Inferior parietal cortex (tissue), 1 donor: ENCODE results near the gene CFAP97D2.
"Not testable (repeated sequence)": the region's sequence is repeated elsewhere in the genome, so short reads cannot be mapped to it uniquely, and the experiment has no call there.

Experiments used
- DNase-seq: peaks from one replicate; pipeline ENCODE4 v3.0.0-alpha.2; 2016; ENCODE audit errors: extremely low spot score

The CFAP97D2 gene

DNA sequence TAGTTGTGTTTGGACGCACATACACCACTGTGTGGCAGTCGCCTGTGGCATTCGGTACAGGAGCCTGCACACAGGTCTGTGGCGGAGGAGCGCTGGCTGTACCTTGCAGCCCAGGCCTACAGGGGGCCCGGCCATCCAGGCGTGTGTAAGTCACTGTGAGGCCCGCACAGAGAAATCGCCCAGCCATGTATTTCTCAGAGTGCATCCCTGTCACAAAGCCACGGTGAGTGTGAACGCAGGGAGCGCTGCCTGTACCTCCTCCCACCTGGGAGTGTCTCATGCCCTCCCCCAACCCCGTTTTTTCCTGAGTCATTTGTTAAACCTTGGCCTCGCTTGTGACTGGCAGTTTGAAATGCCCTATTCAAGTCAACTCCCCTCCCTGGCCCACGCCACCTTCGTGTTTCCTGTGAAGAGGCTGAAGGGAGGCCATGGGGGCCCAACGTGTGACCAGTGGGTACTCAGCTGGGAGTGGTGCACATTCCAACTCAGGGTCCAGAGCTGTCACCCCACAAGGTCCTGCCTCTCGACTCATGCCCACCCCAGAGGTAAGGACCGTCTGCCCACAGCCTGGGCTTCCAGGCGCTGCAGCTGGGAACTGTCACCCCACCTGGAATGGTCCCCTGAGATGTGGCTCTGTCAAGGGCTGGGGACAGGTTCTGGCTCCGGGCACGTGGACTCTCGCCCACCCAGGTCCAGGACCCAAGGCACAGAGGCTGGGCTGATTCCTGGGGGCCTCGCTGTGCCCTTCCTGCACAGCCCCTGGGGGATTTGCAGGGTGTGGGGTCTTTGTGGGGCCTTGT is 35.1 kb upstream of the CFAP97D2 start:
- no peak for DNase-seq

GRCh38 chr13:114144606-114145244 is 34.3 kb upstream of the CFAP97D2 start:
- no peak for DNase-seq

GRCh38 chr13:114145256-114145655 is 33.8 kb upstream of the CFAP97D2 start:
- DNase-seq = no peak

DNA sequence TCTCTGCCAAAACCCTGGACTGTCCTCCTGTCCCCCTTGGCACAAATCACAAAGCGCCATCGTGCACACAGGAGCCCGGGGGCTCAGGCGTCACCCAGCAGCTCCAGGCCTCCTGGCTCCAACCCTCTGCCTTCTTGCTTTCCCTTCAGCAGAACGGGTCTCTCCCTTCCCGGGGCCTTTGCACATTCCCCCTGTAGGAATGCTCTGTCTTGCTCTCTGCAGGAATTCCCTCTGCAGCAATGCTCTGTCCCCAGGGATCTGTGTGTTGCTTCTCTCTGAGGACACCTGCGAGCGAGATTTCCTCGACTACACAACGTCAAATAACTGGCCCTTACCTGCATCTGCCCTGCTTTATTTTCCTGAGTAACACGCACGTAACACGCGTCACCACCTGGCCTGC is 33.3 kb upstream of the CFAP97D2 start:
- DNase-seq = no peak

GRCh38 chr13:114146173-114146572 is 32.9 kb upstream of the CFAP97D2 start:
- no peak for DNase-seq

- no peak for DNase-seq
Observed at GRCh38 chr13:114146629-114147028, 32.4 kb upstream of the CFAP97D2 start.

- no peak for DNase-seq
Observed at GRCh38 chr13:114147803-114148520, 31.1 kb upstream of the CFAP97D2 start.

- no peak for DNase-seq
Observed at GRCh38 chr13:114148521-114148855, 30.6 kb upstream of the CFAP97D2 start.

- DNase-seq = not testable (repeated sequence)
Observed at GRCh38 chr13:114148886-114149285, 30.2 kb upstream of the CFAP97D2 start.

DNA sequence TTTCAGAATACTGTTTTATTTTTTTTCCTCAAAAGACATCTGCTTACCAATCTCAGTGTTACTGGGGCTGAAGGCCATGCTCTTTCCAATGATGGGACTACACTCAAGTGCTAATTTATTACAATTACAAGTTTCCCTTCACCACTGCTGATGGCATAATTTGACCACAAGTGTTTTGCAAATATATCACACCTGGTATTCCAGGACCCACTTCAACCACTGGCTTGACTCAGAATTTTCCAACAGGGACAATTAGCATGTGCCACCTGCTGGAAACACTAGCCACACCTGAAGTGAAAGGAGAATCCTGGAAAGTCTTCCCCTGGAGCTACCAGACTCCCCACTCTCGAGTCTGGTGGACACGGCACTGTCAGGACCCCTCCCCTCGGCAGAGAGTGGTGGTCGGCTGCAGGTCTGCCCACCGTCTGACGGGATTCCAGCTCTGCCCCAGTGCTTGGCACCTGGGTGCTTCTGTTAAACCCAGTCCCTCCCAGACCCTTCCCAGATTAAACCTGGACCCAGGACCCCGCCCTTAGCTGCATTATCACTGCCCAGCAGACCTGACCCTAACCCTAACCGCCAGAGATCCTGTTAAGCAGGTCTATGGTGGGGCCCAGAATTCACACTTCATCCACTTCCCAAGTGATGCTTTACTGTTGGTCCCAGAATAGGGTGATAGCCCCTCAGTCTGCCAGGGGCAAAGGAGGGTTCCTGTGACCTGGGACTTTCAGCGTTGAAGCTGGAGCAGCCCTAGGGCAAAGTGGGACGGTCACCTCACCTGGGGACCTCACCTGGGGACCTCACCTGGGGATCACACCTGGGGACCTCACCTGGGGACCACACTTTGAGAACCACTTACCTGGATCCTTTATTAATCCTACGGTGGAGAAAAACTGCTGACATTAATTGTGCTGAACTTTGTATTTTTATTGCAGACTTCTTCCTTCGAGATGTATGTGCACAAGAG is 29.0 kb upstream of the CFAP97D2 start:
- no peak for DNase-seq

- DNase-seq = no peak
Observed at GRCh38 chr13:114151031-114151430, 28.0 kb upstream of the CFAP97D2 start.

GRCh38 chr13:114151565-114152284 is 27.3 kb upstream of the CFAP97D2 start:
- DNase-seq = no peak

DNA sequence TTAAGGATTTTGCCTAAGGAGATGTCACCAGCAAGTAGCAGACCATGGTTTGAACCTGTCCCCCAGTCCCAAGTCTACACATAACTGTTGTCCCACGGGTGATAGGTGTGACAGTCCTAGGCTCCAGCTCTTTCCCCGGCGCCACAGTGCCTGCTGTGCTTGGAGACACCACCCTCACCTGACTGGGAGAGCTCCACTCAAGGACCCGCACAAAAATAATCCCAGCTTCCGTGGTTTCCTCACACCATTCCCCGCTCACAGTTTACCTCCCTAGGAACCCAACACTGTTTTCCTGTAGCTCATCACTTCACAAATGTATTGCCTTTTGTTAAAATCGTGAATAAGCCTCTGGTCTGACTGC is 26.8 kb upstream of the CFAP97D2 start:
- no peak for DNase-seq

GRCh38 chr13:114152831-114153371 is 26.2 kb upstream of the CFAP97D2 start:
- DNase-seq = no peak

- no peak for DNase-seq
Observed at GRCh38 chr13:114153485-114154080, 25.5 kb upstream of the CFAP97D2 start.

DNA sequence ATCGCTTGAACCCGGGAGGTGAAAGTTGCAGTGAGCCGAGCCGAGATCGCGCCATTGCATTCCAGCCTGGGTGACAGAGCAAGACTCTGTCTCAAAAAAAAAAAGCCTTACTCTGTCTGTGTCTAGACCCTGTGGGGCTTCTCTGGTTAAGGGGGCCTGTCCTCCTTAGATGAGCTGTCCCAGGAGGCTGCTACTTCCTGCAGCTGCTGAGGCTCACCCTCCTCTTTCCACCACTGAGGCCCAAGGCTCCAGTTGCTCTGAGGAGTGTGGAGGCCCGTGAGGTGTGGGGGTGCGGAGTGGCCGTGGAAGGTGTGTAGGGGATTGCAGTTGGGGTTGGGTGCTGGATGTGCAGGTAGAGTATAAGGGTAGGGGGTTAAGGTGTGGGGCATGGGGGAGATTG is 24.6 kb upstream of the CFAP97D2 start:
- DNase-seq = no peak

DNA sequence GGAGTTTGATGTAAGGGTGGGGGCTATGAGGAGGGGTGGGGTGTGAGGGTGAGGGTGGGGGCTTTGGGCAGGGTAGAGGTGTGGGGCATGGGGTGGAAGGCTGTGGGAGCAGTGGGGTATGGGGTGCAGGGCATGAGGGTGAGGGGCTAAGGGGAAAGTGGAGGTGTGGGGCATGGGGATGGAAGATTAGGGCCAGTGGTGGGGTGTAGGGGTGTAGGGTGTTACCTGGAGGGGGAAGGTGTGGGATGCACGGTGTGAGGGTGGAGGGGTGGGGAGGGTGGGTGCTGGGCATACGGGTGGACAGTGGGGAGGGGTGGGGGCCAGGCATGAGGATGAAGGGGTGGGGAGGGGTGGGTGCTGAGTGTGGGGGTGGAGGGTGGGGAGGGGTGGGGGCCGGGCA is 23.7 kb upstream of the CFAP97D2 start:
- no peak for DNase-seq

GRCh38 chr13:114155926-114156883 is 22.9 kb upstream of the CFAP97D2 start:
- no peak for DNase-seq

- no peak for DNase-seq
Observed at GRCh38 chr13:114157869-114158495, 21.1 kb upstream of the CFAP97D2 start.
